Stimulated activated CD8-positive, alpha-beta memory T cell treated with anti-CD3 and anti-CD28 coated beads, Interleukin-7, amount 100 ng/mL, for 24 hours (primary cell): ENCODE measurements around the gene KLHL34.

Source experiments
- DNase-seq: peaks from one replicate; pipeline ENCODE4 v3.0.0-alpha.2; 2020; ENCODE audit warnings: low read depth

KLHL34 gene

GRCh38 chrX:21655901-21656586 is 2.1 kb downstream of the KLHL34 start:
- DNase-seq, result no peak

- DNase-seq, result no peak
Measured at GRCh38 chrX:21645886-21646285, 12.2 kb downstream of the KLHL34 start.

GRCh38 chrX:21645431-21645830 is 12.7 kb downstream of the KLHL34 start:
- DNase-seq, result no peak

- DNase-seq, result no peak
Measured at GRCh38 chrX:21639775-21640174, 18.4 kb downstream of the KLHL34 start.

- no peak for DNase-seq
Measured at GRCh38 chrX:21638311-21638710, 19.8 kb downstream of the KLHL34 start.

- no peak for DNase-seq
Measured at GRCh38 chrX:21632027-21632426, 26.1 kb downstream of the KLHL34 start.

GRCh38 chrX:21623778-21624501 is 34.2 kb downstream of the KLHL34 start:
- DNase-seq, result no peak

GRCh38 chrX:21620234-21620633 is 37.9 kb downstream of the KLHL34 start:
- no peak for DNase-seq

GRCh38 chrX:21616386-21616785 is 41.7 kb downstream of the KLHL34 start:
- DNase-seq, result no peak

GRCh38 chrX:21612154-21612553 is 46.0 kb downstream of the KLHL34 start:
- DNase-seq, result no peak

- DNase-seq, result no peak
Measured at GRCh38 chrX:21610168-21610567, 48.0 kb downstream of the KLHL34 start.

GRCh38 chrX:21606002-21606401 is 52.1 kb downstream of the KLHL34 start:
- no peak for DNase-seq
